Endodermal cell (in vitro differentiated cells): Measurements from ENCODE around the gene SPRYD3. TPM values are rescaled to one million over a fixed set of nuclear protein-coding genes. Genes with fewer than 3 reads are reported as not detected.
A peak's percentile ranks its signal among the peaks of the same experiment; 100 is the strongest.

Experiments
- DNase-seq: peaks from one replicate; pipeline ENCODE4 v3.0.0-alpha.2; 2017
- H3K27ac ChIP-seq: 2 replicates; pipeline ENCODE4 v1.5.1; 2013; ENCODE audit warnings: mild to moderate bottlenecking, low read depth, low read length, moderate library complexity
- H3K27me3 ChIP-seq: 2 replicates; pipeline ENCODE4 v1.6.1; 2013; ENCODE audit warnings: mild to moderate bottlenecking, low read length, moderate library complexity; ENCODE audit not compliant: insufficient read depth, control insufficient read depth, poor library complexity, severe bottlenecking
- H3K36me3 ChIP-seq: 2 replicates; pipeline ENCODE4 v1.7.0; 2013; ENCODE audit warnings: mild to moderate bottlenecking, low read length, moderate library complexity; ENCODE audit not compliant: control insufficient read depth, insufficient read depth
- H3K4me1 ChIP-seq: one replicate; pipeline ENCODE4 v1.7.0; 2013; ENCODE audit warnings: low read length; ENCODE audit not compliant: control insufficient read depth, insufficient read depth
- H3K4me3 ChIP-seq: 2 replicates; pipeline ENCODE4 v1.5.1; 2013; ENCODE audit warnings: mild to moderate bottlenecking, low read length, moderate library complexity
- H3K9ac ChIP-seq: 2 replicates; pipeline ENCODE4 v1.6.1; 2013; ENCODE audit warnings: mild to moderate bottlenecking, low read length, moderate library complexity; ENCODE audit not compliant: poor library complexity, severe bottlenecking; ENCODE audit errors: extremely low read depth
- H3K9me3 ChIP-seq: 2 replicates; pipeline ENCODE4 v1.6.1; 2013; ENCODE audit warnings: mild to moderate bottlenecking, low read length, moderate library complexity; ENCODE audit not compliant: control insufficient read depth
- H3K27ac Mint-ChIP-seq: 2 replicates; pipeline ENCODE4 v1.8.0; 2020; ENCODE audit warnings: mixed read lengths
- H3K27me3 Mint-ChIP-seq: 2 replicates; pipeline ENCODE4 v1.8.0; 2021; ENCODE audit warnings: mild to moderate bottlenecking, mixed read lengths; ENCODE audit not compliant: insufficient read depth
- H3K36me3 Mint-ChIP-seq: 2 replicates; pipeline ENCODE4 v1.8.0; 2020; ENCODE audit warnings: low read depth, mixed read lengths
- H3K4me1 Mint-ChIP-seq: 2 replicates; pipeline ENCODE4 v1.8.0; 2020; ENCODE audit warnings: mixed read lengths
- H3K4me3 Mint-ChIP-seq: 2 replicates; pipeline ENCODE4 v1.8.0; 2020; ENCODE audit warnings: mild to moderate bottlenecking, moderate library complexity, mixed read lengths
- H3K9me3 Mint-ChIP-seq: 2 replicates; pipeline ENCODE4 v1.8.0; 2020; ENCODE audit warnings: mild to moderate bottlenecking, mixed read lengths
- CTCF ChIP-seq: fragments of 200-600 bp; sonication (generic); conservative IDR thresholded peaks from 2 replicates; pipeline ENCODE4 v1.5.0; 2021; ENCODE audit warnings: antibody characterized with exemption, mild to moderate bottlenecking
- WGBS, 2 experiments: methylation state at CpG; one replicate each; pipeline versions ENCODE4 v1.1.5 to v1.1.7; 2013; ENCODE audit warnings: missing lambda C conversion rate in 2 of 2, mixed read lengths in 1 of 2; ENCODE audit not compliant: insufficient coverage in 1 of 2, insufficient read length in 1 of 2; 5-methylcytosine and 5-hydroxymethylcytosine counted together
- total RNA-seq, 2 donors: library from RNA; stranded (reverse); fragmentation: NEBNext Ultra II Directional in 1 of 2; extraction: Animal tissue kit (Norgen Biotek cat#: 25700) in 1 of 2; gene quantifications; 2 replicates in 1 of 2; 3 replicates in 1 of 2; pipeline ENCODE4 v1.2.1, GENCODE V29; 2021

SPRYD3 gene
- total RNA-seq, 2 donors from 2014 or later, result 13.0 to 18.4 TPM

- H3K9me3 Mint-ChIP-seq, result no peaks in the 10 kb centered on the region
- no peak overlapping the region for H3K27ac ChIP-seq
- DNase-seq, result no peak
- no peak for TF ChIP-seq CTCF
- peaks cover 19% of the 10 kb centered on the region for H3K27me3 Mint-ChIP-seq
- peaks cover 11% of the 10 kb centered on the region for H3K36me3 ChIP-seq
- H3K4me1 Mint-ChIP-seq, result peaks cover 7% of the 10 kb centered on the region
- no peaks in the 10 kb centered on the region for H3K4me1 ChIP-seq
- no peak overlapping the region for H3K4me3 ChIP-seq
- WGBS, 2 experiments, result 93 to 100% methylated on average over 5 to 17 of the region's 17 CpGs
- H3K27ac Mint-ChIP-seq, result no peak overlapping the region
- no peaks in the 10 kb centered on the region for H3K27me3 ChIP-seq
- H3K9ac ChIP-seq, result no peak overlapping the region
- no peak overlapping the region for H3K4me3 Mint-ChIP-seq
- peaks cover 13% of the 10 kb centered on the region for H3K36me3 Mint-ChIP-seq
- H3K9me3 ChIP-seq, result no peaks in the 10 kb centered on the region
Observed at GRCh38 chr12:53060064-53060720, 19.0 kb downstream of the SPRYD3 start.

- H3K27me3 ChIP-seq, result no peaks in the 10 kb centered on the region
- H3K4me1 Mint-ChIP-seq, result peaks cover 7% of the 10 kb centered on the region
- H3K9me3 Mint-ChIP-seq, result no peaks in the 10 kb centered on the region
- DNase-seq, result no peak
- no peak overlapping the region for H3K4me3 Mint-ChIP-seq
- peaks cover 11% of the 10 kb centered on the region for H3K36me3 ChIP-seq
- no peak overlapping the region for H3K27ac Mint-ChIP-seq
- no peak overlapping the region for H3K9ac ChIP-seq
- H3K4me3 ChIP-seq, result no peak overlapping the region
- WGBS, 2 experiments, result 94 to 96% methylated on average over 12 to 24 of the region's 24 CpGs
- H3K27ac ChIP-seq, result no peak overlapping the region
- H3K36me3 Mint-ChIP-seq, result peaks cover 7% of the 10 kb centered on the region
- TF ChIP-seq CTCF, result no peak
- H3K9me3 ChIP-seq, result no peaks in the 10 kb centered on the region
- H3K27me3 Mint-ChIP-seq, result peaks cover 19% of the 10 kb centered on the region
- H3K4me1 ChIP-seq, result no peaks in the 10 kb centered on the region
Observed at GRCh38 chr12:53059434-53060063, 19.6 kb downstream of the SPRYD3 start.

- H3K27me3 Mint-ChIP-seq, result peaks cover 19% of the 10 kb centered on the region
- TF ChIP-seq CTCF, result no peak
- 90 to 91% methylated on average over 14 to 35 of the region's 35 CpGs for whole genome bisulfite sequencing, 2 experiments
- H3K27me3 ChIP-seq, result no peaks in the 10 kb centered on the region
- no peaks in the 10 kb centered on the region for H3K9me3 Mint-ChIP-seq
- no peak overlapping the region for H3K9ac ChIP-seq
- peak; percentile 55 for DNase-seq
- no peaks in the 10 kb centered on the region for H3K9me3 ChIP-seq
- H3K36me3 Mint-ChIP-seq, result peaks cover 3% of the 10 kb centered on the region
- H3K27ac Mint-ChIP-seq, result no peak overlapping the region
- H3K4me3 Mint-ChIP-seq, result no peak overlapping the region
- H3K4me1 Mint-ChIP-seq, result peaks cover 7% of the 10 kb centered on the region
- no peak overlapping the region for H3K4me3 ChIP-seq
- H3K36me3 ChIP-seq, result peaks cover 11% of the 10 kb centered on the region
- no peaks in the 10 kb centered on the region for H3K4me1 ChIP-seq
- H3K27ac ChIP-seq, result no peak overlapping the region
Observed at GRCh38 chr12:53058674-53059433, 20.3 kb downstream of the SPRYD3 start.
